COLO829 (cell line): ENCODE measurements around the gene IPO13.

ENCODE experiments used
- DNase-seq: peaks from one replicate; pipeline ENCODE4 v3.0.0; 2012; ENCODE audit warnings: low spot score

Gene IPO13

DNA sequence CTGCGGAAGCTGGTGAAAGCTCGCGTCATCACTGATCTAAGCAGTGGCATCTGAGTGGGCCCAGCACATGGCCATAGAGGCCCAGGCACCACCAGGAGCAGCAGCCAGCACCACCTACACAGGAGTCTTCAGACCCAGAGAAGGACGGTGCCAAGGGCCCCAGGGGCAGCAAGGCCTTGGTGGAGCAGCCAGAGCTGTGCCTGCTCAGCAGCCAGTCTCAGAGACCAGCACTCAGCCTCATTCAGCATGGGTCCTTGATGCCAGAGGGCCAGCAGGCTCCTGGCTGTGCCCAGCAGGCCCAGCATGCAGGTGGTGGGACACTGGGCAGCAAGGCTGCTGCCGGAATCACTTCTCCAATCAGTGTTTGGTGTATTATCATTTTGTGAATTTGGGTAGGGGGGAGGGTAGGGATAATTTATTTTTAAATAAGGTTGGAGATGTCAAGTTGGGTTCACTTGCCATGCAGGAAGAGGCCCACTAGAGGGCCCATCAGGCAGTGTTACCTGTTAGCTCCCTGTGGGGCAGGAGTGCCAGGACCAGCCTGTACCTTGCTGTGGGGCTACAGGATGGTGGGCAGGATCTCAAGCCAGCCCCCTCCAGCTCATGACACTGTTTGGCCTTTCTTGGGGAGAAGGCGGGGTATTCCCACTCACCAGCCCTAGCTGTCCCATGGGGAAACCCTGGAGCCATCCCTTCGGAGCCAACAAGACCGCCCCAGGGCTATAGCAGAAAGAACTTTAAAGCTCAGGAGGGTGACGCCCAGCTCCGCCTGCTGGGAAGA lies 16.4 kb upstream of the IPO13 start:
- DNase-seq, result no peak

DNA sequence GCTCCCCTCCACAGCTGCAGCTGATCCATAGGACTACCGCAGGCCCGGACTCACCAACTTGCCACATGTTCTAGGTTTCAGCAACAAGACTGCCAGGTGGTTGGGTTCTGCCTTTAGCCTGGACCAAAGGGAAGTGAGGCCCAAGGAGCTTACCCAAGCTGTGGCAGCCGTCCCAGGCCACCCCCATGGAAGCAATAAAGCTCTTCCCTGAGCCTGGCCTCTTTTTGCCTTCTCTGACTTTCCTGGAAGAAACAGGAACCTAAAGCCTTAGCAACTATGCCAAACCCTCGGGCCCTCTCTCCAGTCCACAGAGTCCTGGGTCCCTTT lies 15.8 kb upstream of the IPO13 start:
- DNase-seq, result no peak

- DNase-seq, result no peak
These were observed 14.8 kb upstream of the IPO13 start for GRCh38 chr1:43931711-43932660.

GRCh38 chr1:43932786-43933385 lies 13.9 kb upstream of the IPO13 start:
- no peak for DNase-seq

GRCh38 chr1:43933386-43934100 lies 13.2 kb upstream of the IPO13 start, which contains the start of gene ARTN:
Gene ARTN (plus strand): TSS chr1:43933801. CDS start chr1:43935657, 1,856 bp downstream.
- DNase-seq, result no peak

GRCh38 chr1:43934101-43934985 lies 12.4 kb upstream of the IPO13 start:
- peak; percentile 45 for DNase-seq

DNA sequence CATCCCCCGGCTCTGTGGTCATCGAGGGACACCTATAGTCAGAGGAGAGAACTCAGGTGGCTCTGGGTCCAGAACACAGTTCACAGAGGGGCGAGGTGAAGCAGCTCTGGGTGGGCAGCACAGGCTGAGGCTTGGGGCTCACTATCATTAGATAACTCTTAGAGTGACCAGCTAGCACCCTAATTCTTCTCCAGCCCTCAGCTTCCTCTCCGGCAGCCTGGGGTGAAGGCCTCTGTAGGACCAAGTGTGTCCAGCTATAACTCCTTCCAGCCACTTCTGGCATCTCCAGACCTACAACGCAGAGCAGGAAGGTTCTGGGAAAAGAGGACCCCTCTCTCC lies 11.8 kb upstream of the IPO13 start:
- no peak for DNase-seq

DNA sequence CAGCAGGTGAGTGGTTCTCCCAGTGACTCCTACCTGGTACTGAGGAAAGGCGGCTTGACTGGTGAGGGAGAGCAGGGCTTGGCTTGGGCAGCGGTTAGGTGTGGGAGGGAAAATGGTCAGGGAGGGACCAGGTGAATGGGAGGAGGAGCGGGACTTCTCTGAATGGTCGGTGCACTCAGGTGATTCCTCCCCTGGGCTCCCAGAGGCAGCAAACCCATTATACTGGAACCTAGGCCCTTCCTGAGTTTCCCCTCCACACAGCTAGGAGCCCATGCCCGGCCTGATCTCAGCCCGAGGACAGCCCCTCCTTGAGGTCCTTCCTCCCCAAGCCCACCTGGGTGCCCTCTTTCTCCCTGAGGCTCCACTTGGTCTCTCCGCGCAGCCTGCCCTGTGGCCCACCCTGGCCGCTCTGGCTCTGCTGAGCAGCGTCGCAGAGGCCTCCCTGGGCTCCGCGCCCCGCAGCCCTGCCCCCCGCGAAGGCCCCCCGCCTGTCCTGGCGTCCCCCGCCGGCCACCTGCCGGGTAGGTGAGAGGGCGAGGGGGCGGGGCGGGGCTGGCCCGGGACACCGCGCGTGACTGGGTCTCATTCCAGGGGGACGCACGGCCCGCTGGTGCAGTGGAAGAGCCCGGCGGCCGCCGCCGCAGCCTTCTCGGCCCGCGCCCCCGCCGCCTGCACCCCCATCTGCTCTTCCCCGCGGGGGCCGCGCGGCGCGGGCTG lies 10.9 kb upstream of the IPO13 start:
- no peak for DNase-seq

DNA sequence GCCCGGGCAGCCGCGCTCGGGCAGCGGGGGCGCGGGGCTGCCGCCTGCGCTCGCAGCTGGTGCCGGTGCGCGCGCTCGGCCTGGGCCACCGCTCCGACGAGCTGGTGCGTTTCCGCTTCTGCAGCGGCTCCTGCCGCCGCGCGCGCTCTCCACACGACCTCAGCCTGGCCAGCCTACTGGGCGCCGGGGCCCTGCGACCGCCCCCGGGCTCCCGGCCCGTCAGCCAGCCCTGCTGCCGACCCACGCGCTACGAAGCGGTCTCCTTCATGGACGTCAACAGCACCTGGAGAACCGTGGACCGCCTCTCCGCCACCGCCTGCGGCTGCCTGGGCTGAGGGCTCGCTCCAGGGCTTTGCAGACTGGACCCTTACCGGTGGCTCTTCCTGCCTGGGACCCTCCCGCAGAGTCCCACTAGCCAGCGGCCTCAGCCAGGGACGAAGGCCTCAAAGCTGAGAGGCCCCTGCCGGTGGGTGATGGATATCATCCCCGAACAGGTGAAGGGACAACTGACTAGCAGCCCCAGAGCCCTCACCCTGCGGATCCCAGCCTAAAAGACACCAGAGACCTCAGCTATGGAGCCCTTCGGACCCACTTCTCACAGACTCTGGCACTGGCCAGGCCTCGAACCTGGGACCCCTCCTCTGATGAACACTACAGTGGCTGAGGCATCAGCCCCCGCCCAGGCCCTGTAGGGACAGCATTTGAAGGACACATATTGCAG lies 10.2 kb upstream of the IPO13 start:
- DNase-seq, result no peak

GRCh38 chr1:43937179-43937865 lies 9.4 kb upstream of the IPO13 start:
- DNase-seq, result no peak

- DNase-seq, result no peak
These were observed 8.4 kb upstream of the IPO13 start for GRCh38 chr1:43938383-43938782.

DNA sequence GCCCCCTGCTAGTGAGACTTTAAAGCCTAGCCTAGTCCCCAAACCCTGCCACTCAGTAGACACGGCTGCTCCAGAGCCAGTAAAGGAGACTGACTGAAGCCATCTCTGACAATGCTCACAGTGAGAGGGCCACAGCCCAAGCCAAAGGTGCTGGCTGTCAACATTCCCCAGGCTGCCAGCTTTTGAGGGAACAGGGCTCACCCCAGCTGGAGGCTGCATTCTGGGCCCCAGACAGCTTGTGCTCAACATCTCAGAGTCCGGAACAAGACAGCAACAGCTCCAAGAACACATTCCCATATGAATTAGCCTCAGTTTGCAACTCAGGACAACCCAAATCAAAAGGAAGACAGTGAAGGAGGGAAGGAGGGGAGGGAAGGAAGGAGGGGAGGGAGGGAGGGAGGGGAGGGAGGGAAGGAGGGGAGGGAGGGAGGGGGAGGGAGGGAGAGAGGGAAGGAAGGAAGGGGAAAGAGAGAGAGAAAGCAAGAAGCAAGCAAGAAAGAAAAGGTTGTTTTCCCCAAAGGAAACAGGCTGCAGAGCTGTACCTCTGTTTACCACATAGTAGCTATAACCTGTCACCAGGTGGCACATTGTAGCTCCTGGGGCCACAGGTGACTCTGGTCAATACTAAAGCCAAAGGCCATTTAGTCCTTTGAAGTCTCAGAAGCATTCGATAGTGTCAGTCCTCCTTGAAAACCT lies 7.7 kb upstream of the IPO13 start:
- DNase-seq, result no peak

DNA sequence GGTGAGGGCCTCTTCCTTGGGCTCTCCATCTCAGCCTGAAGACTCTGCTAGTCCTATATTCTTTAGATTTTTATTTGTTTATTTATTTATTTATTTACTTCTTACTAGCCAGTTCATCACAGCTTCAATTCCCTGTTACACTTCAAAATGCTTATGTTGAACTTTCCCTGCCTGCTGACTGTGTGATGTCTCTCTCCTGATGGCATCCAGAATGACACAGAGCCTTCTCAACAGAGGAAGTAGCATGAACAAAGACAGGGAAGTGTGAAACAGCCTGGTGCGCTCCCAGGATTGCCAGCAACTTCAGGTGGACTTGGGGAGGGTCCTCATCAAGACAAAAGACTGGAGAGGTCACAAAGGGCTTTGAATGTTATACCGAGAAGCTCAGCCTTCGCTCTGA lies 4.3 kb upstream of the IPO13 start:
- no peak for DNase-seq

GRCh38 chr1:43944860-43945259 lies 1.9 kb upstream of the IPO13 start:
- DNase-seq, result no peak

DNA sequence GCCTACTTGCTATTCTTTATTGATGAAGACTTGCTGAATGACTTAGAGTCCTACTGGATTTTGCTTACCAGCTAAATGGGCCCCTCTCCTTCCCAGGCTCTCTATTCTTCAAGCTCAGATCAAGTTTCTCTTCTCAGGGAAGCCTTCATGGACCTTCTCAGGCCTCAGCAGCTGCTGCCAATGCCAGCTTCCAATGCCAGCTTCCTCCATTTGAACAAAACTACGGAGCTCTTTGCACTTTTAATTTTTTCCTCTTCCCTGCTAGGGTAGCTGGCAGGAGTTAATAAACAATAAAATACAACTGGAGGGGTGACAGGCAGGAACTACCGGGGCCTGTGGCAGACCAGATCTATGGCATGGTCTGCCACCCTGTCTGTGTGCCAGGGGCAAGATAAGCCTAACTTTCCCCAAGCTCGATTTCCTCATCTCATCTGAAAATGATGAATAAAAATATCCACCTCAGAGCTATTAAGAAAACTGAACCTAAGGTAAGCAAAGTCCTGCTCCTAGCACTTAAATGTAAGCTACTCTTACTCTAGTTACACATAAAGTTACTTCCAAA lies 995 bp upstream of the IPO13 start:
- no peak for DNase-seq

- no peak for DNase-seq
These were observed 517 bp downstream of the IPO13 start for GRCh38 chr1:43947061-43947873.

- no peak for DNase-seq
These were observed 1.2 kb downstream of the IPO13 start for GRCh38 chr1:43947874-43948437.
